NCI-H2081 treated with DMSO at 0.1 percent for 48 hours (cell line): ENCODE results near the gene ATP13A3.
A peak's percentile ranks its signal among the peaks of the same experiment; 100 is the strongest.
"Not testable (repeated sequence)": the region's sequence is repeated elsewhere in the genome, so short reads cannot be mapped to it uniquely, and the experiment has no call there.

Experiments used
- DNase-seq: peaks from one replicate; lab custom pipeline; 2025; lab: John Stamatoyannopoulos, UW

ATP13A3 gene

DNA sequence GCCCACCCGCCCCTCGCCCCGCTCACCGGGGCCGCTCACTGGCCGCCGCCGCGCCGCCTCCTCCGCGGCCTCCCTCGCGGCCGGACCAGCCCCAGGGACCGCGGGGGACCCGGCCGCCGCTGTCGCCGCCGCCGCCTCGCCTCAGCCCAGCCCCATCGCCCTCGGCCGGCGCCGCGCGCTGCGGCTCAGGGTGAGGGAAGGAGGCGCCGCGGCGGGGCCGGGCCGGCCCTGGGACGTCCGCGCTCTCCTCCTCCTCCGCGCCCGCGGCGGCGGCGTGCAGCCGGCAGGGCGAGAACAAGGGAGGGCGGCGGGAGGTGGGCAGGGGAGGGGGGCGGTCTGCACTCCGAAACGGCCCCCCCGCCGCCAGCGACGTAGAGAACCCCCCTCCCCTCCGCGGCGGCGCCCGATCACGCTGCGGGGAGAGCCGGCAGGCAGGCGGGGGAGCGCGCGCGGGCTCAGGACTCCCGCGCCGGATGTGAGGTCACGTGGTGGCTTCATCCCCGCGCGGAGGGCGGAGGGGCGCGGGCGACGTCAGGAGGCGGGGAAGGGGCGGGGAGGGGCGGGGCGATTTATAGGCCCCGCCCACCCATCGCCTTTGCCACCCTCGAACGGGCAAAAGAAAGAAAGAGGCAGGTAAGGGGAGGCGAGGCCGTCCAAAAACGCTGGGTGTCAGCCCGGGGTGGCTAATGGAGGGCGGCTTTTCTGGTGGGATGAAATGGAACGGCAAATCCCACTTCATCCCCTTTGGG is at the start of gene ATP13A3:
Gene ATP13A3, minus strand, starts transcription at position 463 of the 749 bp plus-strand sequence. CDS start 24,812 bp downstream, outside the sequence.
- DNase-seq = peak; percentile 86

- not testable (repeated sequence) for DNase-seq
Measured at GRCh38 chr3:194535199-194535598, 48.4 kb upstream of the ATP13A3 start.

DNA sequence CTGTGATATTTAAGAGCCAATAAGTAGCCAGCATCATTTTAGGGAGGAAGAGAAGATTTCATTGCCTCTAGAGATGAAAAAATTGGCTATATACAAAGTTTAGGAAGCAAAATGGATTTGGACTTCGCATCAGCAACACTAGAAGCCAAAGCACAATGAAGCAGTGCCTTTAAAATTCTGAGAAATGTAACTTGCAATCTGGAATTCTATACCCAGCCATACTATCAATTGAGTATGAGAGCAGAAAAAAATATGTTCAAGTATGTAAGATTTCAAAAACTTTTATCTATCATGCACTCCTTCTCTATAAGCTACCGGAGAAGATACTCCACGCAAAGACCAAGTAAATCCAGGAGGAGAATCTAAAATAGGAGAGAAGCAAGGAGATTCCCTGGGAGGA is 47.4 kb upstream of the ATP13A3 start:
- no peak for DNase-seq

DNA sequence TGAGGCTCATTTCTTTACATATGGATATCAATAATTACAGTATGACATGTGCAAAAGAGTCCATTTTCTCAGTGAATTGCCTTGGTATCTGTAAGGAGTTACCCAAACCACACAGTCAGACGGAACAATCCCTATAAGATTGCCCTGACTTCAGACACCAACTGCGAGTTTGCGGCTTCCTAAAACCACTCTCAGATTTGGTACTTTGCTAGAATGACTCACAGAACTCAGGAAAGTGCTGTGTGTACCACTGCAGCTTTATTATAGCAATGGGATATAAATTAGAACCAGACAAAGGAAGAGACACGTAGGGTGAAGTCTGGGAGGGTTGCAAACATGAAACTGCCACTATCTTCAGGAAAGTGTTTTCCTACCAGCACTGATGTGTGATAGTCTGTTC is 45.8 kb upstream of the ATP13A3 start:
- DNase-seq = no peak

GRCh38 chr3:194527726-194528125 is 40.9 kb upstream of the ATP13A3 start:
- DNase-seq = no peak

- DNase-seq = no peak
Measured at GRCh38 chr3:194526164-194526563, 39.4 kb upstream of the ATP13A3 start.

- no peak for DNase-seq
Measured at GRCh38 chr3:194522579-194523046, 35.8 kb upstream of the ATP13A3 start.

DNA sequence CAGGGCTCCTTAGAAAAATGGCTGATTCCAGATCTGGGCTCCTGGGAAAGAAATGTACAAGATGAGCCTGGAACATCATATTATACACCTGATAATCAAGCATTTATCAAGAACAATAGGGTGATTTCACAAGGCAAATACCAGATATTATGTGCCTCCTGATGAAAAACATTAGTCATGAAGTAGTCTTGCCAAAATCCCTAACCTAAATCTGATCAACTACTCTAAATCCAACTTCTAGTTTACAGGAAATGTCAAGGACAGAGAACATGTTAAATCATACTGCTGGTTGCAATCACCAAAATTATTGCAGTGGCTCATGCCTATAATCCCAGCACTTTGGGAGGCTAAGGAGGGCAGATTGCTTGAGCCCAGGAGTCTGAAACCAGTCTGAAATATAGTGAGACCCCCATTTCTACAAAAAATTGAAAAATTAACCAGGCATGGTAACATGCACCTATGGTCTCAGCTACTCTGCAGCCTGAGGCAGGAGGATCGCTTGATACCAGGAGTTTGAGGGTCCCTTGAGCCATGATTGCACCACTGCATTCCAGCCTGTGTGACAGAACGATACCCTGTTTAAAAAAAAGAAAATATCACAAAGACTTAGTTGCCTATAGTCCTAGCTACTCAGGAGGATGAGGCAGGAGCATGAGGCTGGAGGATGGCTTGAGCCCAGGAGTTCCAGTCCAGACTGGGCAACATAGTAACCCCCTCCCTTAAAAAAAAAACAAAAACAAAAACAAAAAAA is 34.9 kb upstream of the ATP13A3 start:
- DNase-seq = no peak

DNA sequence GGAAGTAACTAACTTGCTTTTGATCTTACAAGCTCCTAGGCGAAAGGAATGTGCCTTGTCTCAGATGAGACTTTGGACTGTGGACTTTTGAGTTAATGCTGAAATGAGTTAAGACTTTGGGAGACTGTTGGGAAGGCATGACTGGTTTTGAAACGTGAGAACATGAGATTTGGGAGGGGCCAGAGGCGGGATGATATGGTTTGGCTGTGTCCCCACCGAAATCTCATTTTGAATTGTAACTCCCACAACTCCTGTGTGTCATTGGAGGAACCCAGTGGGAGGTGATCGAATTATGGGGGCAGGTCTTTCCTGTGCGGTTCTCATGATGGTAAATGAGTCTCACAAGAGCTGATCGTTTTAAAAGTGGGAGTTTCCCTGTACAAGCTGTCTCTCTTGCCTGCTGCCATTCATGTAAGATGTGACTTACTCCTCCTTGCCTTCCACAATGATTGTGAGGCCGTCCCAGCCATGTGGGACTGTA is 33.9 kb upstream of the ATP13A3 start:
- not testable (repeated sequence) for DNase-seq

GRCh38 chr3:194520201-194520600 is 33.4 kb upstream of the ATP13A3 start:
- DNase-seq = not testable (repeated sequence)

DNA sequence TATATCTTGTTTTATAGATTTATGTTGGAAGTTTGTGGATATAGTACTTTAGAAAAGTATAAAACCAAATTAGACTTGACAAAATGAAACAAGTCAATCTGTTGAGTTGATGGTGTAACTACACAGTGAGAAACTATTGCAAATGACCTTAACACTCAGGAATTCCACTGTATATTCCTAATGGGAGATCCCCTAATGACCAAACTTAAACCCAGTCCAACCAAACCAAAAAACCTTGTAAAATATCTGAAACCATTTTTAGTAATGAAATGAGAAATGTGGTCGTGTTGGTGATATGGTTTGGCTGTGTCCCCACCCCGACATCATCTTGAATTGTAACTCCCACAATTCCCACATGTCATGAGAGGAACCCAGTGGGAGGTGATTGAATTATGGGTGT is 31.9 kb upstream of the ATP13A3 start:
- no peak for DNase-seq

DNA sequence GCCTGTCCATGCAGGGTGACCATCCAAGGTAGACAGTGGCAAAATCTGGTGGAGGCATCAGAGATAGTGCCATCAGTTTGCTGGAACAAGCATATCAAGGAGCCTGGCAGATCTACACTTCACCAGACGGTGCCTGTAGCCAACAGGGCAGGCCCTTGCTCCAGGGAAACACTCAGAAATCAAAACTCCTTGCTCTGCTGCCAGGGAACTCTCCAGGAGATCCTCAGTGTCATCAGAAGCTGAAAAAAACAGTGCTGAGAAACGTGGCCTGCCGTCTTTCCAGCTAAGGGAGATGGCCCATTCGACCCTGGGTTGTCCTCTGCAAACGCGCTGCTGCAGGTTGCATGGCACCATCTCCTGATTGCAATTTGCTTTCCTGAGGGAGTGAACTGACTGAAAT is 30.5 kb upstream of the ATP13A3 start:
- no peak for DNase-seq

DNA sequence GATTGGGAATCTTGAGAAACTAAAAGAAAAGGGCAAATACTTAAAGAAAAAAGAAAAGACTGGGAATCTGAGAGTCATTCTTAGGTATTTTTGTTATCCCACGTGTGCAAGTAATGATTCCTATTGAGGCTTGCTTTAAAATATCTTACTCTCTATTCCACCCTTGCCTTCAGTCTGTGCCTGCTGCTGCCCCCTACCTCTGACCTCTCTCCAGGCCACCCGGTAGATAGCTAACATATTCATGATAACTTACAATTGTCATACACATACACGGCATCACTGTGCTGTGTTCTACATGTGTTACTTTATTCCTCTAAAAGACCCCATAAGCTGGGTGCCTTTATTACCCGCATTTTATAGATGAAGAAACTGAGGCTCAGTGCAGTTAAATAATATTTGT is 27.8 kb upstream of the ATP13A3 start:
- DNase-seq = no peak

GRCh38 chr3:194512895-194513601 is 26.2 kb upstream of the ATP13A3 start:
- DNase-seq = peak; percentile 72

GRCh38 chr3:194508491-194509453 is 22.0 kb upstream of the ATP13A3 start:
- no peak for DNase-seq

- DNase-seq = no peak
Measured at GRCh38 chr3:194507571-194507970, 20.8 kb upstream of the ATP13A3 start.

GRCh38 chr3:194505791-194506415 is 19.1 kb upstream of the ATP13A3 start:
- DNase-seq = no peak

DNA sequence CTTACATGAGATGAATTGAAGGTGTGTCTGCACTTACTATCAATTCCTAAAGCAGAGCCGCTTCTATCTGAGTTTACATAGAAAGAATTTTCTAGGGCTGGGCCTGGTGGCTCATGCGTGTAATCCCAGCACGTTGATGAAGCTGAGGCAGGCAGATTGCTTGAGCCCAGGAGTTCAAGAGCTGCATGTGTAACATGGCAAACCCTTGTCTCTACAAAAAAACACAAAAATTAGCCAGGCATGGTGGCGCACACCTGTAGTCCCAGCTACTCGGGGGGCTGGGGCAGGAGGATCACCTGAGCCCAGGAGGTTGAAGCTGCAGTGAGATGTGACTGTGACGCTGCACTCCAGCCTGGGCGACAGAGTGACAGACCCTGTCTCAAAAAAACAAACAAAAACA is 18.1 kb upstream of the ATP13A3 start:
- no peak for DNase-seq

- DNase-seq = no peak
Measured at GRCh38 chr3:194504146-194504545, 17.3 kb upstream of the ATP13A3 start.

- no peak for DNase-seq
Measured at GRCh38 chr3:194503081-194503531, 16.3 kb upstream of the ATP13A3 start.

GRCh38 chr3:194500198-194500597 is 13.4 kb upstream of the ATP13A3 start:
- no peak for DNase-seq
